ENCODE results near the gene CTSW. TPM values are rescaled to one million over a fixed set of nuclear protein-coding genes. Genes with fewer than 3 reads are reported as not detected.

The CTSW gene
- total RNA-seq, 1 donor, result not detected

DNA sequence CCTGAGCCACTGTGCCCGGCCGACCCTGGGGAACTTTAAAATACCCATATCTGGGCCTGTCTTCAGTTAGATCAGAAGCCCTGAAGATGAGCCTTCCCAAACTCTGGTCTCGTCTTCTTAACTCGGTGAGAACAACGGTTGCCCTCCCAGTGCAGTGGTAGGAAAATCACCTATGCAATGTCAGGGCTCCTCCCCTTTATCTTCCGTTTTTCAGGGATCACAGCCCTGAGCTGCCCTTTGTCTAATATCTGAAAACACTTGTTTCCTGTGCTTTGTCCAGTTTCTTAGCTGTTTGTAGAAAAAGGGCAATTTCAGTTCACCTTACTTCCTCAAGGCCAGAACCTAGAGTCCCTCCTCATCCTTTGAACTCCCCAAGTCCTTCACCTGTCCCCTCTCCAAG lies 49.0 kb downstream of the CTSW start:
- H3K36me3 ChIP-seq (ENCODE audit: insufficient read depth, low read length), result peaks cover 12% of the 10 kb centered on the region
- H3K79me2 ChIP-seq (ENCODE audit: insufficient read depth, low read length), result peaks cover 6% of the 10 kb centered on the region
- DNase-seq (ENCODE audit: insufficient read length, low spot score, missing footprints), result peak; percentile 51
- H3K4me2 ChIP-seq (ENCODE audit: insufficient read depth, low read length), result no peak overlapping the region
- peaks cover 18% of the 10 kb centered on the region for H3K4me1 ChIP-seq (ENCODE audit: insufficient read depth, low read length)
- no peak overlapping the region for H2AFZ ChIP-seq (ENCODE audit: low read length)
- H3K27me3 ChIP-seq (ENCODE audit: insufficient read depth, low read length), result no peaks in the 10 kb centered on the region
- no peaks in the 10 kb centered on the region for H4K20me1 ChIP-seq (ENCODE audit: insufficient read depth, low read length)
- no peak overlapping the region for H3K4me3 ChIP-seq (ENCODE audit: insufficient read depth, low read length)
- peak overlapping the region; percentile 60 for H3K27ac ChIP-seq (ENCODE audit: low read depth, low read length)
- no peaks in the 10 kb centered on the region for H3K9me3 ChIP-seq (ENCODE audit: low read depth, low read length)
- TF ChIP-seq CTCF (IDR thresholded peaks at IDR 0.05; ENCODE audit: extremely low read depth, low read depth, low read length), result no peak

GRCh38 chr11:65931773-65932557 lies 52.3 kb downstream of the CTSW start:
- Histone ChIP-seq H3K36me3 (ENCODE audit: insufficient read depth, low read length) (no peaks in the 10 kb centered on the region), H3K4me2 (ENCODE audit: insufficient read depth, low read length) (peak overlapping the region; percentile 30), H3K27me3 (ENCODE audit: insufficient read depth, low read length) (no peaks in the 10 kb centered on the region), H3K4me3 (ENCODE audit: insufficient read depth, low read length) (no peak overlapping the region), H2AFZ (ENCODE audit: low read length) (peak overlapping the region; percentile 67), H3K79me2 (ENCODE audit: insufficient read depth, low read length) (no peaks in the 10 kb centered on the region), H3K9me3 (ENCODE audit: low read depth, low read length) (no peaks in the 10 kb centered on the region), H3K27ac (ENCODE audit: low read depth, low read length) (no peak overlapping the region), H3K4me1 (ENCODE audit: insufficient read depth, low read length) (peaks cover 21% of the 10 kb centered on the region), H4K20me1 (ENCODE audit: insufficient read depth, low read length) (no peaks in the 10 kb centered on the region)
- DNase-seq (ENCODE audit: insufficient read length, low spot score, missing footprints), result peak; percentile 59
- TF ChIP-seq CTCF (IDR thresholded peaks at IDR 0.05; ENCODE audit: extremely low read depth, low read depth, low read length), result peak; percentile 28

DNA sequence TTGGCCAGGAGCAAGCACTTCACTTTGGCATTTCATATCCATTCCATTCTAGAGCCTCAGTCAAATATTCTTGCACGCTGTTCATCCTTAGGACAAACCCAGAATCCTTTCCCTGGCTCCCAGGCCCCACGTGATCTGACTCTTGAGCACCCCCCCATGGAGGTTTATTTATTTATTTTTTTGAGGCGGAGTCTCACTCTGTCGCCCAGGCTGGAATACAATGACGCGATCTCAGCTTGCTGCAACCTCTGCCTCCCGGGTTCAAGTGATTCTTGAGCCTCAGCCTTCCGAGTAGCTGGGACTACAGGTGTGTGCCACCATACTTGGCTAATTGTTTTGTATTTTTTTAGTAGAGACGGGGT lies 52.9 kb downstream of the CTSW start:
- H4K20me1 ChIP-seq (ENCODE audit: insufficient read depth, low read length), result no peaks in the 10 kb centered on the region
- no peak overlapping the region for H3K27ac ChIP-seq (ENCODE audit: low read depth, low read length)
- no peaks in the 10 kb centered on the region for H3K36me3 ChIP-seq (ENCODE audit: insufficient read depth, low read length)
- DNase-seq (ENCODE audit: insufficient read length, low spot score, missing footprints), result peak; percentile 57
- peak overlapping the region; percentile 67 for H2AFZ ChIP-seq (ENCODE audit: low read length)
- H3K4me2 ChIP-seq (ENCODE audit: insufficient read depth, low read length), result peak overlapping the region; percentile 30
- no peak overlapping the region for H3K4me3 ChIP-seq (ENCODE audit: insufficient read depth, low read length)
- H3K9me3 ChIP-seq (ENCODE audit: low read depth, low read length), result no peaks in the 10 kb centered on the region
- peaks cover 21% of the 10 kb centered on the region for H3K4me1 ChIP-seq (ENCODE audit: insufficient read depth, low read length)
- no peaks in the 10 kb centered on the region for H3K27me3 ChIP-seq (ENCODE audit: insufficient read depth, low read length)
- H3K79me2 ChIP-seq (ENCODE audit: insufficient read depth, low read length), result no peaks in the 10 kb centered on the region
- peak; percentile 23 for TF ChIP-seq CTCF (IDR thresholded peaks at IDR 0.05; ENCODE audit: extremely low read depth, low read depth, low read length)

Other genes starting within 250 kb of the CTSW start
- 12.7 and 15.2 TPM in 2 replicates for gene SIPA1, start 241.7 kb upstream of the CTSW start, total RNA-seq
- gene RELA, start 216.9 kb upstream of the CTSW start, total RNA-seq, result 29.2 and 31.8 TPM in 2 replicates
- gene KAT5, start 167.6 kb upstream of the CTSW start, total RNA-seq, result 37.4 and 44.2 TPM in 2 replicates
- 27.4 and 27.9 TPM in 2 replicates for gene RNASEH2C, start 159.0 kb upstream of the CTSW start, total RNA-seq
- 15.3 and 18.1 TPM in 2 replicates for gene AP5B1, start 98.9 kb upstream of the CTSW start, total RNA-seq
- gene OVOL1, start 92.8 kb upstream of the CTSW start, total RNA-seq, result not detected in 2 replicates
- 1.1 and 1.5 TPM in 2 replicates for gene SNX32, start 45.9 kb upstream of the CTSW start, total RNA-seq
- 607 and 704 TPM in 2 replicates for gene CFL1, start 21.7 kb upstream of the CTSW start, total RNA-seq
- gene MUS81, start 19.4 kb upstream of the CTSW start, total RNA-seq, result 50.1 and 53.6 TPM in 2 replicates
- 81.6 and 94.8 TPM in 2 replicates for gene EFEMP2, start 7.0 kb upstream of the CTSW start, total RNA-seq
- 129 and 151 TPM in 2 replicates for gene FIBP, start 8.6 kb downstream of the CTSW start, total RNA-seq
- gene CCDC85B, start 10.8 kb downstream of the CTSW start, total RNA-seq, result 42.4 and 47.0 TPM in 2 replicates
- 13.0 and 13.8 TPM in 2 replicates for gene FOSL1, start 20.6 kb downstream of the CTSW start, total RNA-seq
- 30.9 and 32.9 TPM in 2 replicates for gene C11orf68, start 39.2 kb downstream of the CTSW start, total RNA-seq
- gene DRAP1, start 39.6 kb downstream of the CTSW start, total RNA-seq, result 170 and 190 TPM in 2 replicates
- gene TSGA10IP, start 65.6 kb downstream of the CTSW start, total RNA-seq, result not detected in 2 replicates
- 22.4 and 25.3 TPM in 2 replicates for gene SART1, start 81.9 kb downstream of the CTSW start, total RNA-seq
- gene EIF1AD, start 122.3 kb downstream of the CTSW start, total RNA-seq, result 28.6 and 31.2 TPM in 2 replicates
- 14.5 and 14.7 TPM in 2 replicates for gene BANF1, start 122.7 kb downstream of the CTSW start, total RNA-seq
- 1.8 and 2.9 TPM in 2 replicates for gene CST6, start 132.2 kb downstream of the CTSW start, total RNA-seq
- gene CATSPER1, start 146.6 kb downstream of the CTSW start, total RNA-seq, result not detected in 2 replicates
- not detected in 2 replicates for gene GAL3ST3, start 169.3 kb downstream of the CTSW start, total RNA-seq
- 131 and 164 TPM in 2 replicates for gene SF3B2, start 172.5 kb downstream of the CTSW start, total RNA-seq
- 38.0 and 39.8 TPM in 2 replicates for gene PACS1, start 190.4 kb downstream of the CTSW start, total RNA-seq

Data from osteoblast (primary cell).